Liver (tissue), 9 donors: ENCODE measurements around the gene PODNL1. TPM values are rescaled to one million over a fixed set of nuclear protein-coding genes. Genes with fewer than 3 reads are reported as not detected.

Experiments
- DNase-seq: peaks from one replicate; pipeline ENCODE4 v3.0.0-alpha.2; 2017; ENCODE audit warnings: low spot score
- H3K27ac ChIP-seq, 2 donors: one replicate each; pipeline ENCODE4 v1.7.0; 2013; ENCODE audit warnings: inconsistent platforms in 2 of 2, low read length in 2 of 2, control low read depth in 1 of 2, low read depth in 1 of 2, mild to moderate bottlenecking in 1 of 2
- H3K27me3 ChIP-seq, 4 donors: one replicate each; pipeline versions ENCODE4 v1.6.1 to v1.7.0; 2013; ENCODE audit warnings: low read length in 3 of 4, inconsistent platforms in 1 of 4, mild to moderate bottlenecking in 1 of 4, moderate library complexity in 1 of 4; ENCODE audit not compliant: control insufficient read depth in 4 of 4, insufficient read depth in 4 of 4
- H3K36me3 ChIP-seq, 4 donors: one replicate each; pipeline versions ENCODE4 v1.6.1 to v1.7.0; 2013; ENCODE audit warnings: low read length in 3 of 4, mild to moderate bottlenecking in 3 of 4, low read depth in 1 of 4, moderate library complexity in 1 of 4; ENCODE audit not compliant: control insufficient read depth in 4 of 4, insufficient read depth in 3 of 4
- H3K4me1 ChIP-seq, 4 donors: one replicate each; pipeline versions ENCODE4 v1.6.1 to v1.7.0; 2013; ENCODE audit warnings: low read length in 3 of 4, mild to moderate bottlenecking in 3 of 4, moderate library complexity in 1 of 4; ENCODE audit not compliant: control insufficient read depth in 4 of 4, insufficient read depth in 4 of 4
- H3K4me3 ChIP-seq, 3 donors: one replicate each; pipeline versions ENCODE4 v1.6.1 to v1.7.0; 2013; ENCODE audit warnings: low read length in 3 of 3, control low read depth in 1 of 3, low read depth in 1 of 3, mild to moderate bottlenecking in 1 of 3
- H3K9ac ChIP-seq, 2 donors: one replicate each; pipeline ENCODE4 v1.7.0; 2013; ENCODE audit warnings: low read length in 2 of 2, mild to moderate bottlenecking in 2 of 2, moderate library complexity in 2 of 2, control low read depth in 1 of 2, low read depth in 1 of 2
- H3K9me3 ChIP-seq, 4 donors: one replicate each; pipeline versions ENCODE4 v1.6.1 to v1.7.0; 2013; ENCODE audit warnings: low read length in 3 of 4; ENCODE audit not compliant: control insufficient read depth in 4 of 4
- FOXA1 ChIP-seq: IDR thresholded peaks from 2 replicates; pipeline ENCODE4 v1.6.1; 2016; ENCODE audit warnings: antibody characterized with exemption
- GABPA ChIP-seq, 2 donors: IDR thresholded peaks in 1 of 2; conservative IDR thresholded peaks in 1 of 2; 2 replicates each; pipeline ENCODE4 v1.6.1; 2016; ENCODE audit warnings: antibody characterized with exemption in 2 of 2, mild to moderate bottlenecking in 1 of 2, moderate library complexity in 1 of 2
- HNF4A ChIP-seq, 2 donors: conservative IDR thresholded peaks; 2 replicates each; pipeline ENCODE4 v1.6.1; 2016; ENCODE audit warnings: antibody characterized with exemption in 2 of 2, mild to moderate bottlenecking in 2 of 2
- NR2F2 ChIP-seq: IDR thresholded peaks from 2 replicates; pipeline ENCODE4 v1.6.1; 2016; ENCODE audit warnings: antibody characterized with exemption
- RAD21 ChIP-seq, 2 donors: IDR thresholded peaks; 2 replicates each; pipeline ENCODE4 v1.6.1; 2016; ENCODE audit warnings: antibody characterized with exemption in 2 of 2, mild to moderate bottlenecking in 2 of 2
- RXRA ChIP-seq, 2 donors: IDR thresholded peaks; 2 replicates each; pipeline ENCODE4 v1.6.1; 2017 to 2018; ENCODE audit warnings: antibody characterized with exemption in 2 of 2, mild to moderate bottlenecking in 1 of 2
- SP1 ChIP-seq: IDR thresholded peaks from 2 replicates; pipeline ENCODE4 v1.6.1; 2018; ENCODE audit warnings: antibody characterized with exemption, mild to moderate bottlenecking
- WGBS: extraction: QIAGEN DNeasy Blood & Tissue Kit; methylation state at CpG from one replicate; pipeline ENCODE4 v1.1.7; 2013; 5-methylcytosine and 5-hydroxymethylcytosine counted together
- polyA plus RNA-seq, 2 donors: library from polyadenylated mRNA; stranded (reverse) in 1 of 2; unstranded in 1 of 2; fragments of 200-250 nt in 1 of 2; fragments of >200 nt in 1 of 2; fragmentation: Nextera tagmentation in 1 of 2; extraction: Ambion mirVana in 1 of 2; gene quantifications; one replicate each; pipeline versions ENCODE4 v1.2.1 to v1.2.3, GENCODE V29; 2013 to 2015
- total RNA-seq, 2 donors: library from RNA; depleted of rRNA; stranded (reverse); fragments of >200 nt; gene quantifications; one replicate each; pipeline ENCODE4 v1.2.3, GENCODE V29; 2014
- TF ChIP-seq, protein P1 (sequence below): IDR thresholded peaks from 2 replicates; pipeline ENCODE4 v1.6.1; 2016; ENCODE audit warnings: antibody characterized with exemption
- TF ChIP-seq, protein P2 (sequence below): fragments of 150-350 bp; IDR thresholded peaks from 2 replicates; pipeline ENCODE4 v1.5.1; 2017; ENCODE audit warnings: improper control_type of control experiment, low read depth, low read length; ENCODE audit not compliant: missing input control
- TF ChIP-seq, protein P3 (sequence below): IDR thresholded peaks from 2 replicates; pipeline ENCODE4 v1.6.1; 2016; ENCODE audit warnings: antibody characterized with exemption, mild to moderate bottlenecking
- donor health status: healthy.
- donor health status: healthy.
- donor health status: healthy.
- donor health status: healthy.
- donor health status: healthy.

Gene PODNL1
- total and polyA plus RNA-seq, 4 donors = 0.30 TPM; not detected in 3

DNA sequence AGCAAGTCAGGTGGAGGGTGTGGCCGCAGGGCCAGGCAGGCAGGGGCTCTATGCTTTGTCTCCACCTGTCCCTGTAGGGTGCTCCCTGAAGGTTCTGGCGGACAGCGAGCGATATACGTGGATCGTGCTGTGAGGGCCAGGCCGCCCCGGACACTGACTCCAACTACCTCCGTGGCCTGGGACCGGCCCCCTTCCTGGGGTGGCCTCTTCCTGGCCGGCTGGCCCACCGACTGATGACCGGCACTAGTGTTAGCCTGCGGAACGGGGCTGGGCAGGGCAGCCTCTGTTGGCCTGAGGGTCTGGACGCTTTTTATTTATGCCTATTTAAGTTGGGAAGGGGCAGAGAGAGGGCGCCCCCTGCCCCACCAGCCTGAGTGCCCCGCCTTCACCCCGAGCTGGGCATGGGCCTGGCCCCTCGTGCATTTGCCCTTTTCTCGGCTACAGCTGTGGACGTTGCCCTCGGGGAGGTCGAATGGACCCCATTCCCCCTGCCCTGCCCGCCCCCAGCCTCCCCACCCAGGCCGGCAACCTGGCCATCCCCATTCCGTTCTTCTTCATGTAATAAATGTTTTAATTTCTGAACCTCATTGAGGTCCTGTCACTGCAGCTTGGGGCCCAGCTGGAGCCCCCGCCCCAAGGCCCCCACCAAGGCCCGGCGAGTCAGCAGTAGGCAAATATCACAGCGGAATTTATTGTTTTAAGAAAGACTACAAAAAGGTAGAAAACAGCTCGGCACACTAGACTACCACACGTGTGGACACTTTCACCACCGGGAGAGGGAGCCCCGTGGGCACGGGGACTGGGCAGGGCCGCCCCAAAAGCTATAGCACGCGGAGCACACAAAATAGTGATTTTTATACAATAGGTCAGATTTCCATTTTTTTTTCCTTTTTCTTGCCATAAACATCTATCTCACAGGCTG is 22.9 kb upstream of the PODNL1 start:
- H3K27ac ChIP-seq = no peak overlapping the region
- no peaks in the 10 kb centered on the region for H3K4me1 ChIP-seq
- H3K4me3 ChIP-seq = no peak overlapping the region
- no peaks in the 10 kb centered on the region for H3K9me3 ChIP-seq
- 94% methylated on average over 39 of the region's 39 CpGs for WGBS
- no peak overlapping the region for H3K9ac ChIP-seq
- H3K36me3 ChIP-seq = peaks cover 23 to 65% (median 30%) of the 10 kb centered on the region in 4 donors
- no peak for DNase-seq
- TF ChIP-seq, protein P1, sequence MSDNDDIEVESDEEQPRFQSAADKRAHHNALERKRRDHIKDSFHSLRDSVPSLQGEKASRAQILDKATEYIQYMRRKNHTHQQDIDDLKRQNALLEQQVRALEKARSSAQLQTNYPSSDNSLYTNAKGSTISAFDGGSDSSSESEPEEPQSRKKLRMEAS = no peak
- H3K27me3 ChIP-seq = no peaks in the 10 kb centered on the region

DNA sequence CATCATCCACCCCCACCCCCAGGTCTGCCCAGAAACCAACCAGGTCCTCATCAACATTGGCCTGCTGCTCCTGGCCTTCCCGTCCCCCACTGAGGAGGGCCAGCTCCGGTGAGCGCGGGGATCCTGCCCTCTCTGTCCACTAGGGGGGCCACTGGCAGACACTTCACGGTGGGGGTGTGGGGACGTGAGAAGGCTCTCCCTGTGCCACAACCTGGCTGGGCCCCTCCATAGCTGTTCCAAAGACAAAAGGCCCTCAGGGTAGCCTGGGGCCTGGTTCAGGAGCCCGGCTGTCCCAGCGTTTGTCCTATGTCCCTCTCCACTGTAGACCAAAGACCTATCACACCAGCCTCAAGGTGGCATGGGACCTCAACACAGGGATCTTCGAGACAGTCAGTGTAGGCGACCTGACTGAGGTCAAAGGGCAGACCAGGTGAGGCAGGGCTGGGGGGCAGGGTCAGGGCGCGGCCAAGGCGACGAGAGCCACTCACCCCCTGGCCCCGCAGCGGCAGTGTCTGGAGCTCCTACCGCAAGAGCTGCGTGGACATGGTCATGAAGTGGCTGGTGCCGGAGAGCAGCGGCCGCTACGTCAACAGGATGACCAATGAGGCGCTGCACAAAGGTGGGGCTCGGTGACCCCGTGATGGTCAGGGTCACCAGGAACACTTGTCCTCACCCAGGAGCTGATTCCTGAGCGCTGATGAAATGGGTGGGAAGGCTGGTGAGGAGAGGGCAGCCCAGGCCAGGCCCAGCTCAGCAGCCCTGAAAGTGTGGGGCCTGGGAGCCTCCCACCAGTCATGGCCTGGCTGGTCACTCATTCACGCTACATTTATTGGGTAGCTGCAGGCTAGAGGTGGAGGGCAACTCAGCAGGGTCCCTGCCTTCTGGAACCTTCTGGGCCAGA is 22.0 kb upstream of the PODNL1 start:
- Histone ChIP-seq H3K4me3 (no peak overlapping the region), H3K9ac (no peak overlapping the region), H3K27me3 (no peaks in the 10 kb centered on the region), H3K9me3 (no peaks in the 10 kb centered on the region), H3K36me3 (peaks cover 21 to 66% (median 31%) of the 10 kb centered on the region in 4 donors), H3K27ac (no peak overlapping the region), H3K4me1 (no peaks in the 10 kb centered on the region)
- WGBS = 89% methylated on average over 27 of the region's 27 CpGs
- DNase-seq = no peak
- TF ChIP-seq, protein P2, sequence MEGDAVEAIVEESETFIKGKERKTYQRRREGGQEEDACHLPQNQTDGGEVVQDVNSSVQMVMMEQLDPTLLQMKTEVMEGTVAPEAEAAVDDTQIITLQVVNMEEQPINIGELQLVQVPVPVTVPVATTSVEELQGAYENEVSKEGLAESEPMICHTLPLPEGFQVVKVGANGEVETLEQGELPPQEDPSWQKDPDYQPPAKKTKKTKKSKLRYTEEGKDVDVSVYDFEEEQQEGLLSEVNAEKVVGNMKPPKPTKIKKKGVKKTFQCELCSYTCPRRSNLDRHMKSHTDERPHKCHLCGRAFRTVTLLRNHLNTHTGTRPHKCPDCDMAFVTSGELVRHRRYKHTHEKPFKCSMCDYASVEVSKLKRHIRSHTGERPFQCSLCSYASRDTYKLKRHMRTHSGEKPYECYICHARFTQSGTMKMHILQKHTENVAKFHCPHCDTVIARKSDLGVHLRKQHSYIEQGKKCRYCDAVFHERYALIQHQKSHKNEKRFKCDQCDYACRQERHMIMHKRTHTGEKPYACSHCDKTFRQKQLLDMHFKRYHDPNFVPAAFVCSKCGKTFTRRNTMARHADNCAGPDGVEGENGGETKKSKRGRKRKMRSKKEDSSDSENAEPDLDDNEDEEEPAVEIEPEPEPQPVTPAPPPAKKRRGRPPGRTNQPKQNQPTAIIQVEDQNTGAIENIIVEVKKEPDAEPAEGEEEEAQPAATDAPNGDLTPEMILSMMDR = peak; percentile 25
- TF ChIP-seq, protein P3, sequence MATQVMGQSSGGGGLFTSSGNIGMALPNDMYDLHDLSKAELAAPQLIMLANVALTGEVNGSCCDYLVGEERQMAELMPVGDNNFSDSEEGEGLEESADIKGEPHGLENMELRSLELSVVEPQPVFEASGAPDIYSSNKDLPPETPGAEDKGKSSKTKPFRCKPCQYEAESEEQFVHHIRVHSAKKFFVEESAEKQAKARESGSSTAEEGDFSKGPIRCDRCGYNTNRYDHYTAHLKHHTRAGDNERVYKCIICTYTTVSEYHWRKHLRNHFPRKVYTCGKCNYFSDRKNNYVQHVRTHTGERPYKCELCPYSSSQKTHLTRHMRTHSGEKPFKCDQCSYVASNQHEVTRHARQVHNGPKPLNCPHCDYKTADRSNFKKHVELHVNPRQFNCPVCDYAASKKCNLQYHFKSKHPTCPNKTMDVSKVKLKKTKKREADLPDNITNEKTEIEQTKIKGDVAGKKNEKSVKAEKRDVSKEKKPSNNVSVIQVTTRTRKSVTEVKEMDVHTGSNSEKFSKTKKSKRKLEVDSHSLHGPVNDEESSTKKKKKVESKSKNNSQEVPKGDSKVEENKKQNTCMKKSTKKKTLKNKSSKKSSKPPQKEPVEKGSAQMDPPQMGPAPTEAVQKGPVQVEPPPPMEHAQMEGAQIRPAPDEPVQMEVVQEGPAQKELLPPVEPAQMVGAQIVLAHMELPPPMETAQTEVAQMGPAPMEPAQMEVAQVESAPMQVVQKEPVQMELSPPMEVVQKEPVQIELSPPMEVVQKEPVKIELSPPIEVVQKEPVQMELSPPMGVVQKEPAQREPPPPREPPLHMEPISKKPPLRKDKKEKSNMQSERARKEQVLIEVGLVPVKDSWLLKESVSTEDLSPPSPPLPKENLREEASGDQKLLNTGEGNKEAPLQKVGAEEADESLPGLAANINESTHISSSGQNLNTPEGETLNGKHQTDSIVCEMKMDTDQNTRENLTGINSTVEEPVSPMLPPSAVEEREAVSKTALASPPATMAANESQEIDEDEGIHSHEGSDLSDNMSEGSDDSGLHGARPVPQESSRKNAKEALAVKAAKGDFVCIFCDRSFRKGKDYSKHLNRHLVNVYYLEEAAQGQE = no peak
- peak in 1 of 2 donors; percentile 38 for TF ChIP-seq RAD21 (IDR thresholded peaks at IDR 0.05)

DNA sequence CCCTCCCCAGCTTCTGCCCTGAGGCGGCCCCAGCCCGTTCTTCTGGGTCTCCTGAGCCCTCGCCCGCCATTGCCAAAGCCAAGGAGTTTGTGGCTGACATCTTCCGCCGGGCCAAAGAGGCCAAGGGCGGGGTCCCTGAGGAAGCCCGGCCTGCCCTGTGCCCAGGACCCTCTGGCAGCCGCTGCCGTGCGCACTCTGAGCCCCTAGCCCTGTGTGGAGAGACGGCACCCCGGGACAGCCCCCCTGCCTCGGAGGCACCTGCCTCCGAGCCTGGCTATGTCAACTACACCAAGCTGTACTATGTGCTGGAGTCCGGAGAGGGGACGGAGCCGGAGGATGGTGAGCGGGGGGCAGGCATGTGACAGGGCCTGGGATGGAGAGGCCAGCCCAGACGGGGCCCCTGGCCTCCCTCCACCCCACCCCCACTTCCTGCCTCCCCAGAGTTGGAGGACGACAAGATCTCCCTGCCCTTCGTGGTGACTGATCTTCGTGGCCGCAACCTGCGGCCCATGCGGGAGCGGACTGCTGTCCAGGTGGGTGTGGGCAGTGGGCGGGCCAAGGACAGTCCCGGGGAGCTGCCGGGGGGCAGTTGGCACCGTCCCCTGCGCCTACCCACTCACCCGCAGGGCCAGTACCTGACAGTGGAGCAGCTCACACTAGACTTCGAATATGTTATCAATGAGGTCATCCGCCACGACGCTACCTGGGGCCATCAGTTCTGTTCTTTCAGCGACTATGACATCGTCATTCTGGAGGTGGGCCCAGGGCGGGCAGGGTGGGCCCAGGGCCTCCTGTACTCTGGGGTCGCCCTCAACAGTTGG is 21.1 kb upstream of the PODNL1 start:
- peaks cover 14 to 60% (median 27%) of the 10 kb centered on the region in 4 donors for H3K36me3 ChIP-seq
- no peak overlapping the region for H3K9ac ChIP-seq
- 93% methylated on average over 41 of the region's 41 CpGs for WGBS
- TF ChIP-seq FOXA1 (no peak), RXRA (IDR thresholded peaks at IDR 0.05) (no peak), GABPA (IDR thresholded peaks at IDR 0.05 in 1 of 2, conservative IDR thresholded peaks at IDR 0.05 in 1 of 2) (no peak), SP1 (no peak), HNF4A (conservative IDR thresholded peaks at IDR 0.05) (no peak), NR2F2 (no peak)
- H3K4me1 ChIP-seq = no peaks in the 10 kb centered on the region
- no peaks in the 10 kb centered on the region for H3K9me3 ChIP-seq
- no peak for DNase-seq
- H3K27ac ChIP-seq = no peak overlapping the region
- H3K4me3 ChIP-seq = no peak overlapping the region
- no peaks in the 10 kb centered on the region for H3K27me3 ChIP-seq
